Hepatocyte (in vitro differentiated cells): ENCODE measurements around the gene ZBTB21. TPM values are rescaled to one million over a fixed set of nuclear protein-coding genes. Genes with fewer than 3 reads are reported as not detected.

Experiments
- DNase-seq: peaks from one replicate; pipeline ENCODE4 v3.0.0-alpha.2; 2016; ENCODE audit warnings: low spot score
- H2AFZ ChIP-seq: fragments of 200-600 bp; sonication (generic); 2 replicates; pipeline ENCODE4 v1.6.0; 2016; ENCODE audit warnings: antibody characterized with exemption, mild to moderate bottlenecking
- H3K27ac ChIP-seq: fragments of 200-600 bp; sonication (generic); 2 replicates; pipeline ENCODE4 v1.5.1; 2016; ENCODE audit warnings: mild to moderate bottlenecking
- H3K27me3 ChIP-seq: fragments of 200-600 bp; sonication (generic); 2 replicates; pipeline ENCODE4 v1.6.1; 2016
- H3K36me3 ChIP-seq: fragments of 200-600 bp; sonication (generic); replicated peaks from 2 replicates; pipeline ENCODE4 v1.5.1; 2016; ENCODE audit warnings: low read depth; ENCODE audit not compliant: insufficient read depth
- H3K4me1 ChIP-seq: fragments of 200-600 bp; sonication (generic); 2 replicates; pipeline ENCODE4 v1.5.1; 2016; ENCODE audit warnings: mild to moderate bottlenecking, moderate library complexity; ENCODE audit not compliant: insufficient read depth
- H3K4me2 ChIP-seq: fragments of 200-600 bp; sonication (generic); 2 replicates; pipeline ENCODE4 v1.6.0; 2016
- H3K4me3 ChIP-seq: fragments of 200-600 bp; sonication (generic); 2 replicates; pipeline ENCODE4 v1.5.1; 2016; ENCODE audit warnings: mild to moderate bottlenecking
- H3K79me2 ChIP-seq: fragments of 200-600 bp; sonication (generic); 2 replicates; pipeline ENCODE4 v1.6.0; 2017; ENCODE audit warnings: mild to moderate bottlenecking
- H3K9me2 ChIP-seq: fragments of 200-600 bp; sonication (generic); replicated peaks from 2 replicates; pipeline ENCODE4 v1.6.0; 2017; ENCODE audit warnings: mild to moderate bottlenecking; ENCODE audit not compliant: insufficient read depth
- H3K9me3 ChIP-seq: fragments of 200-600 bp; sonication (generic); 2 replicates; pipeline ENCODE4 v1.5.1; 2016; ENCODE audit warnings: low read depth, mild to moderate bottlenecking
- H4K20me1 ChIP-seq: fragments of 200-600 bp; sonication (generic); 2 replicates; pipeline ENCODE4 v1.6.0; 2016; ENCODE audit warnings: mild to moderate bottlenecking; ENCODE audit not compliant: insufficient read depth, poor library complexity, severe bottlenecking
- CTCF ChIP-seq: fragments of 200-600 bp; sonication (generic); IDR thresholded peaks from 2 replicates; pipeline ENCODE4 v1.5.1; 2016; ENCODE audit warnings: antibody characterized with exemption, mild to moderate bottlenecking; ENCODE audit not compliant: poor library complexity
- EZH2 ChIP-seq: fragments of 200-600 bp; sonication (generic); IDR thresholded peaks from 2 replicates; pipeline ENCODE4 v1.6.1; 2016; ENCODE audit warnings: antibody characterized with exemption, mild to moderate bottlenecking, borderline replicate concordance
- EZH2phosphoT487 ChIP-seq: fragments of 200-600 bp; sonication (generic); IDR thresholded peaks from one replicate; pipeline ENCODE4 v1.6.1; 2018; ENCODE audit warnings: antibody characterized with exemption, mild to moderate bottlenecking, low read depth, moderate library complexity; ENCODE audit not compliant: unreplicated experiment, severe bottlenecking
- WGBS: methylation state at CpG from one replicate; pipeline ENCODE4 v1.1.6; 2016; ENCODE audit warnings: low lambda C conversion rate; ENCODE audit errors: missing lambda C conversion rate; 5-methylcytosine and 5-hydroxymethylcytosine counted together
- polyA plus RNA-seq: library from polyadenylated mRNA; unstranded; fragments of >200 nt; fragmentation: Nextera tagmentation; extraction: Ambion mirVana; gene quantifications from 2 replicates; pipeline ENCODE4 v1.2.1, GENCODE V29; 2016
- total RNA-seq: library from RNA; depleted of rRNA; stranded (reverse); fragments of >200 nt; gene quantifications from 2 replicates; pipeline ENCODE4 v1.2.3, GENCODE V29; 2014

ZBTB21 gene
- total and polyA plus RNA-seq, 2 experiments from 2014 or later: 6.0 to 21.5 TPM

GRCh38 chr21:42028766-42029425, 18.7 kb upstream of the ZBTB21 start:
- H3K9me2 ChIP-seq: no peaks in the 10 kb centered on the region
- no peak for DNase-seq
- H3K36me3 ChIP-seq: no peaks in the 10 kb centered on the region
- 76% methylated on average over 9 of the region's 9 CpGs for WGBS
- no peaks in the 10 kb centered on the region for H3K4me1 ChIP-seq
- H4K20me1 ChIP-seq: no peaks in the 10 kb centered on the region
- no peaks in the 10 kb centered on the region for H3K27me3 ChIP-seq
- no peak overlapping the region for H2AFZ ChIP-seq
- H3K79me2 ChIP-seq: no peaks in the 10 kb centered on the region
- no peak overlapping the region for H3K4me2 ChIP-seq
- H3K27ac ChIP-seq: no peak overlapping the region
- no peak overlapping the region for H3K4me3 ChIP-seq
- TF ChIP-seq EZH2phosphoT487 (no peak), CTCF (no peak), EZH2 (no peak)
- H3K9me3 ChIP-seq: no peaks in the 10 kb centered on the region

GRCh38 chr21:42027822-42028765, 17.9 kb upstream of the ZBTB21 start:
- Histone ChIP-seq H3K4me1 (no peaks in the 10 kb centered on the region), H3K27ac (no peak overlapping the region), H3K27me3 (no peaks in the 10 kb centered on the region), H3K9me2 (no peaks in the 10 kb centered on the region), H3K36me3 (no peaks in the 10 kb centered on the region), H4K20me1 (no peaks in the 10 kb centered on the region), H3K4me3 (no peak overlapping the region), H3K9me3 (no peaks in the 10 kb centered on the region), H3K79me2 (no peaks in the 10 kb centered on the region), H2AFZ (no peak overlapping the region), H3K4me2 (no peak overlapping the region)
- no peak for DNase-seq
- WGBS: 91% methylated on average over 26 of the region's 26 CpGs
- TF ChIP-seq EZH2phosphoT487: no peak
- no peak for TF ChIP-seq CTCF
- TF ChIP-seq EZH2: no peak

GRCh38 chr21:42027085-42027821, 17.1 kb upstream of the ZBTB21 start:
- Histone ChIP-seq H3K9me2 (no peaks in the 10 kb centered on the region), H2AFZ (no peak overlapping the region), H3K27ac (no peak overlapping the region), H3K4me3 (no peak overlapping the region), H3K36me3 (no peaks in the 10 kb centered on the region), H3K4me2 (no peak overlapping the region), H3K79me2 (no peaks in the 10 kb centered on the region), H4K20me1 (no peaks in the 10 kb centered on the region), H3K4me1 (no peaks in the 10 kb centered on the region), H3K9me3 (no peaks in the 10 kb centered on the region), H3K27me3 (no peaks in the 10 kb centered on the region)
- TF ChIP-seq EZH2phosphoT487 (no peak), CTCF (no peak), EZH2 (no peak)
- 71% methylated on average over 1 of the region's 6 CpGs for WGBS
- DNase-seq: no peak
